ENCODE data around the gene PML.

GRCh38 chr15:73957785-73958184 lies 36.7 kb upstream of the PML start:
- TF ChIP-seq CTCF (IDR thresholded peaks at IDR 0.05) (no peak), POLR2A (IDR thresholded peaks at IDR 0.05) (no peak), EP300 (IDR thresholded peaks at IDR 0.05) (no peak), POLR2AphosphoS5 (IDR thresholded peaks at IDR 0.05) (no peak)
